MV-4-11 (cell line): ENCODE results near the gene RBM44.
"Not testable (repeated sequence)": the region's sequence is repeated elsewhere in the genome, so short reads cannot be mapped to it uniquely, and the experiment has no call there.

ENCODE experiments used
- DNase-seq: peaks from one replicate; lab custom pipeline; 2025; lab: John Stamatoyannopoulos, UW

RBM44 gene

DNA sequence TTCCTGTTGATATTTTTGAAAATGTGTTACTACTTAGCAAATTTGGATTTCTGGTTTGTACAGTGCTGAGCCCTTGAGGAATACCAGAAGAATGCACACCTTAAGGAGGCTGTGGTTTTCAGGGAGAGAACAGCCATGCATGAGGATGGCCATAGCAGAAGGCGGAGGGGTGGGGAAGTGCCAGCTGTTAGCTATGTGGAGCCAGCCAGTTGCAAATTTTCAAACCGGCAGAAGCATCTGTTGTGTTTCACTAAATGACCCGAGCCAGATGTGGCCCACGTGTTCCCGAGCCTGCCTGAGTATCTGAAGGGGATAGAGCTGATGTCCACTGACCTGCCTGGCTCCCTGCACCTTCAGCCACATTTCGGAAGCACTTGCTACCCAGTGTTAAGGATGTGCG lies 16.4 kb upstream of the RBM44 start:
- no peak for DNase-seq

DNA sequence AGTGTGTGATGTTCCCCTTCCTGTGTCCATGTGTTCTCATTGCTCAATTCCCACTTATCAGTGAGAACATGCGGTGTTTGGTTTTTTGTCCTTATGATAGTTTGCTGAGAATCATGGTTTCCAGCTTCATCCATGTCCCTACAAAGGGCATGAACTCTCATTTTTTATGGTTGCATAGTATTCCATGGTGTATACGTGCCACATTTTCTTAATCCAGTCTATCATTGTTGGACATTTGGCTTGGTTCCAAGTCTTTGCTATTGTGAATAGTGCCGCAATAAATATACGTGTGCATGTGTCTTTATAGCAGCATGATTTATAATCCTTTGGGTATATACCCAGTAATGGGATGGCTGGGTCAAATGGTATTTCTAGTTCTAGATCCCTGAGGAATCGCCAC lies 14.9 kb upstream of the RBM44 start:
- not testable (repeated sequence) for DNase-seq

DNA sequence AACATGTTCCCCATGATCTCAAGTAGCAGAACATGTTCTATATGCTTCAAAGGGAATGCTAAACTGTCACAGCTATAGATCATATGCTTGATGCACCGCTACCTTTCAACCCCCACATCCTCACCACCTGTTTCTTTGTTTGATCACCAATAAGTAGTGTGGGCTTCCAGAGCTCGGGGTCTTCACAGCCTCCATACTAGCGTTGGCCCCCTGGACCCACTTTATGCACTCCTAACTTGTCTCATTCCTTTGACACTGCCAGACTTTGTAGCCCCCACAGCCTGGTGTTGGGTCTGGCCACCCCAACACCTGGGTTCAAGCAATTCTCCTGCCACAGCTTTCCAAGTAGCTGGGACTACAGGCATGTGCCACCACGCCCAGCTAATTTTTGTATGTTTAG lies 11.6 kb upstream of the RBM44 start:
- DNase-seq = no peak

DNA sequence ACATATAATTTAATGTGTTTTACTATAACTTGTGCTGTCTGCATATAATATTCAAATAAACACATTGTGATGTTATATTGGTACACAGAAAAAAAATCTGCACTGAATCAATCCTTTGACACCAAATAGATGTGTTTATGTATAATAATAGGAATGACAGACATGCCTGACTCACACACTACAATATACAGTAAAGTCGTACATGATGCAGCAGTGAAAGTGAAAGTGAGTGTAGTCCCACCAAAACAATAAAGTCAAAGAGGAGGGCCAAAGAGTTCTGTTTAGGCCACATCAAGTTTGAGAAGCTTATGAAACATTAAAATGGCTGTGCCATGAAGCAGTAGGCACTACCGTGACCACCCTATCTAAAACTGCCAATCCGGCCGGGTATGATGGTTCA lies 8.2 kb upstream of the RBM44 start:
- DNase-seq = no peak

DNA sequence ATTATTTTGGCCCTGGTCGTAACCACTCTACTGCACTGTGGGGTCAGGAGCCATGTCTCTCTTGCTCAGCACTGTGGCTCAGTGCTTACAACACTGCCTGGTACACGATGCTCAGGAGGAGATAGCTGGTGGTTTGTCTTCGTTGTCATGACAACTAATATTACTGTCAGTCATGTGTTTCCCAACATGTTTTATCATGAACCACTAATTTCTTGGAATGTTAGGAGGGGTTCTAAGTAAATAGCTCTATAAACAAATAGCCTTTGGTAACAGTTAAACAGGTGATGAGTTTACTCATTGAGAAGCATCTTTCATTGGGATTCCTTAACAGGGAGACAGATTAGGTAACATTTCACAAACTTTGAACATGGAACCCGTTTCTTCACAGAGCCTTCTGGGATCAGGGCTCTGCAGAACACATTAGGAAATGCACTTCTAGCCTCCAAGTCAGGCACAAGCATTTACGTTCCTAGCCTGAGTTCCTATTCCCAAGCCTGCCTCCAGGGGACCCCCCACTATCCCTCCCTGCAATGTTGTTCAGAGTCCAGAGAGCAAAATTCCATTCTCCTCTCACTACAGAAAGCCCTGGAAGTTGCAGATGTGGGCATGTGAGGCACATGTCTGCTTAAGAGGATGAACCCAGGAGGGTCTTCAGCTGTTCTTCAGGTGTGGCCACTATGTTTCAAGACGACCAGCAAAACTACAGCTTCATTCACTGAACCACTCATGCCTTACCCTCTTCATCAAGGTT lies 6.4 kb upstream of the RBM44 start:
- DNase-seq = no peak

DNA sequence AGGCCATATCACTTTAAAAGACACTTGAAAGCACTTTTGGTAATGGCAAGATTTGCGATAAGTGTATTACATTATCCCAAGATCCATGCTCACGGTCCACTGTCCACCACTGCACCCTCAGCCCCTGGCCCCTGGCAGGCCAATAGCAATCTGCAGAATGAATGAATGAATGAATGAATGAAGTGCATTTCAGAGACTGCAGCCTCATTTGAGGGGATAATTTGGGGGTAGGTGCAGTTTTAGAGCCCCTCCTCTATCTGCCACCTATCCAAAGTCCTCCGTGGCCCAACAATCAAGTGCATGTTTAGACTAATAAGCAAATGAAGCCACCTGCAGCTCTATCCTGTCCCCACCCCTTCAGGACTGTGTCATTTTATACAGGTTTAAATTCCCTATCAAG lies 1.3 kb upstream of the RBM44 start:
- no peak for DNase-seq

DNA sequence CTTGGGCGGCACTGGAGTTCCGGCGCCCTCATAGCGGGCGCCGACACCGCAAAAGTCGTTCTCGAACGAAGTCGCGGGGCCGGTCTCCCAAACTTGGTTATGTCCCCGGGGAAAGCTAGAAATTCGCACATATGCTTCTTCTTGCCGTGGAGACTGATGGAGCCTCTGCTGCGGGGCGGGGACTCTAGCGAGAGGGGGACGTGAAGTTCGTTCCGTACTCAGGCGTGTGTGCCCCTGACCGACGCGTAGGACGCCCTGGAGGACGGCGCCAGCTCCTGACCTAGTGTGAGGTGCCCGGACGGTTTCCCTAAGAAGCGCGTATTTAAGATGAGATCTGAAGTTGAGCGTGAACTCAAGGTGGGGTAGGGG lies 465 bp downstream of the RBM44 start:
- DNase-seq = no peak

DNA sequence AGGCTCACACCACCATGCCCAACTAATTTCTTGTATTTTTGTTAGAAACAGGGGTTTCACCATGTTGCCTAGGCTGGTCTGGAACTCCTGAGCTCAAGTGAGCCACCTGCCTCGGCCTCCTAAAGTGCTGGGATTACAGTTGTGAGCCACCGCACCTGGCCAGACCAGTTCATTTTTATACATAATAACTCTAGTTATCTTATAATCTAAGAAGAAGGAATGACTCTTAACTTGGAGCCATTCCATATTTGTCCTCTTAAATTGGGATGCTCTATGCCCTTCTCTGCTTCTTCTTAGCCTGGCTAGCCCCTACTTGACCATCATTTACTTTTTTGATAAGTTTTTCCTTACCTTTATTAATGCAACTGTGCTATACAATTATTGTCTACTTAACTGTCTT lies 2.9 kb downstream of the RBM44 start:
- DNase-seq = no peak

DNA sequence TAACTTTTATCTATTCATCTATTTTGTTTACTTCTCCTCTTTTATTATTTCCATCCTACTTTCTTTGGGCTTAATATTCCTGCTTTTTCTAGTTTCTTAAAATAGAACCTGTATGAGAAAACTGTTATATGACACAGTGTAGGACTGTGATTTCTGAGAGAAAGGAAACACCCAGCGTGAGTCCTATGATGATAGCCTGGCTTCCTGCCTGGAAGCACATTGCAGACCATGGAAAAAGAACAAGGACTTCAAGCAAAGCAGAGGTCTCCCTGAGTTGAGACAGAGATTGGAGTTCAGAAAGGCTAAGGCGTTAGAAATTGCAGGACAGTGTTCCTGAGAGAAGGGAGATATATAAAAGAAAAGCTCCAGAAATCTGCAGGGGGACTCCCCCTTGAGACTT lies 7.8 kb downstream of the RBM44 start:
- DNase-seq = no peak

DNA sequence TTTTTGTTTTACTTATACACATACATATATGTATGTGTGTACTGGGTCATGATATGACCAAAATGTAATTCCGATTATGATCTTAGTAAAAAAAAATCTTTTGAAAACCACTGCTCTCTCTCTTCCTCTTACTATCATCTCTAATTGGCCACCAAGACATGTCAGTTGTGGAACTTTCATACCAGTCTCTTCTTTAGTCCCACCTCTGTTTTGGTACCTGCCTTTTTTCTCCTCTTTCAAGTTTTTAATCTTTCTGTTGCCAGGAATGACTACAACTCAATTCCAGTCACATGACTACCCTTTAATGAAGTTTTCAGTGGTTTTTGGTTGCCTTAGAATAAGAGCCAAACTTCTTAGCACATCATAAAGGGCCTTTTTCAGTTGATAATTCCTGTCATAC lies 17.1 kb downstream of the RBM44 start:
- DNase-seq = no peak

DNA sequence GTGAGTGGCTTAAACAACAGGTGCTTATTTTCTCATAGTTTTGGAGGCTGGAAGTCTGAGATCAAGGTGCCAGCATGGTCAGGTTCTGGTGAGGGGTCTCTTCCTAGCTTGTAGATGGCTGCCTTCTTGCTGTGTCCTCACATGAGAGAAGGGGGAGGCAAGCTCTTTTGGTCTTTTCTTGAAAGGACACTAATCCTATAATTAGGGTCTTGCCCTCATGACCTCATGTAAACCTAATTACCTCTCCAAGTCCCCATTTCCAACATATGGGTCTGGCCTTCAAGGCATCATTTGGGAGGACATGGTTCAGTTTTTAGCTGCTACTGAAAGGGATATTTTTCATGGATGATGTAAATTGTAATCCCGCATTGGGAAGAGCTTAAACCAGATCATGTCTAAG lies 18.0 kb downstream of the RBM44 start:
- DNase-seq = no peak

DNA sequence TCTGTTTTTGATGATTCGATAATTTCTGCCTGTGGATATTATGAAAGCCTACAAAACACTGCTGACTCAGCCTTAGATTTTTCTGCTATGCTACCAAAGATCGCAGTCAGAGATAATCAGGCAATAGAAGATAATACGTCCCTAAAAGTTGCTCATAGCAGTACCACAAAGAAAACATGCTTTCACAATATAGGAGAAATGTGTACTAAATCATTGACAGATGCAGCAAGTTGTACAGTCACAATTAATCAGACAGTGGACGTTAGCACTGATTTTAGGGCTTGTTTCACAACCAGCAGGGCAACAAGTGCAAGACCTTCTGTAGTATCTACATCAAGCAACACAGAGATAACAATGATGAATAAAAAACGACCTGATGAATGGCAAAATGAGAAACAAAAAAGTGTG lies 19.5 kb downstream of the RBM44 start:
- DNase-seq = no peak

DNA sequence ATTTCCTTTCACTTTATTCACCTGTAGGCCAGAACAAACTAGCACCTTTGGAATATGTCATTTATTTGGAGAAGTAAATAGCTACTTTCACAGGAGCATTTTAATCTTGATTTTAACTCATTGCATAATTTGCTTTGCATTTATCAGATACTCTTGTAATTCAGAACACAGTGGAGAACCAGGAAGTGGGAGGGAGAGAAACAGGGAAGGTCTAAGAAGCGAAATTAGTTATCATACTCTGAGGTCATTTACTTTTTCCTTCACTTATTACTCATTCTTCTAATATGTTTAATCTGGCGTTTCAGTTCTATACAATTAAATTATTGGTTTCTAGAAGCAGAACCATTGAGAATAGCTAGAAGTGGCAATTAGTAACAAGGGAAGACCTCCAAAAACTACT lies 20.7 kb downstream of the RBM44 start:
- peak; percentile 18 for DNase-seq

DNA sequence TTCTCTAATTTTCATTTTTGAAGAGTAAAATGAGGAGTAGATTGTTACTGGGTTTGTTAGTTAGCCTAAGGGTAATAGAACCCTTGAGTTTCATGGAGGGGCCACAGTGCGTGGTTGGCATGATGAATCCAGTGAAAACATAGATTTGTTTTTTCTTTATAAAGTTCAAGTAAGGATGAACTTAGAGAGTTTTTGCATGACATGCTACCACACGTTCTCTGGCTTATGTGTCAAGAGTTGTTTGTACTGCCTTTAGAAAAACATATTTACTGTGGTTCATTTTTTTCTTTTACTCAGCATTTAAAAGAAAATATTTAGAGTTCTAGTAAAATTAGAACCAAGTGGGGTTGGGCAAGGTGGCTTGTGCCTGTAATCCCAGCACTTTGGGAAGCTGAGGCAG lies 21.8 kb downstream of the RBM44 start:
- no peak for DNase-seq

DNA sequence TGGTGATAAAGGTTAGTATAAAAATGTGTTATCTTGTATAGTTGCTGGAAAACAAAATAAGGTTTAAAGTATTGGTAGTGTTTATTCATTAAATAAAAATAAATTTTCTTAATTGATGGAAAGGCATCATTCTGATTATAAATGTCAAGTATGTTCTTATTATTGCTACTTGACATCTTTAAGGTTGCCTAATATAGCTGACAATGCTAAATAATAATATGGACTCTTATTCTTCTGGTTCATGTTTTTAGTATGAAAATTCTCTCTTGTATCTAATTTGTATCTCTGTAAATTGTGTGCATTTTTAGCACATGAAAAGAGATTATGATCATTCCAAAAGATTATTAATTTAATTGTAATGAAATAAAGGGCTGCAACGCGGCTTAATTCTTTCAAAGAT lies 25.0 kb downstream of the RBM44 start:
- DNase-seq = no peak

DNA sequence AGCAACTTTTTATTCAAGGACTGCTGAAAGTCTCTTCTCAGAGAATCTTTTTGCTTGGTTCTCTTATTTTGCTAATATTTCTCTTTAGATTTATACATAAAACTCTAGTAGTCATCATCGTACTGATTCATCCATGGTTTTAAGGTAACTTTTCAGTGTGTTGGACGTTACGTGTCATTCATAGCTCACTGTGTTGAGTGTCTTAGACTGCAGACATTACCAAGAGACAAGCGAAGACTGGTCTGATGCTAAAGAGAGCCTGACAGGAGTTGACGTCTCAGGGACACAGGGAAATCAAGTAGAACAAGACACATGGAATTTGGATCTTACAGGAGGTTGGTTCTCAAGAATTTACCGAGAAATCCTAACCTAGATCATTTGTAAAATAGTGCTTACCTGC lies 25.5 kb downstream of the RBM44 start:
- DNase-seq = no peak

DNA sequence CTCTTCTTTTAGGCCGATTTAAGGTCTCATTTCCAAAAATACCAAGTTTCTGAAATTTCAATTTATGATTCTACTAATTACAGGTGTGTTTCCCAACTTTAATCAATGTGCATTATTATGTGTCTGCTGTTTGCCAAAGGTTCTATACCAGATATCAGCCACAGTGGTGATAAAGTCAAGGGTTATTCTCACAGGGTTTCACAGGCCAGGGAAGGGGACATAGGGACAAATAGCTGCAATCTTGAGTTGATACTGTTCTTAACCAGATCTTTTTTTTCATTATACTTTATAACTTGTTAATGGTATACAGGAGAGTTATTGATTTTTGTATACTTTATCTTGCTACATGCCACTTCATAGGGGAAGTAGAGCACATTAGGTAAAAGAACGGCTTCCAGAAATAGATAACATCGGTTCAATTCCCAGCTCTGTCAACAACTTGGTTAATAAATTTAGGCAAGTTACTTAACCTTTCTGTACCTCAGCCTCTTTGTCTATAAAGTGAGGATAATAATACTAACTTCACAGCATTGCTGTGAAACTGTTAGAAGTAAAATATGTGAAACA lies 28.9 kb downstream of the RBM44 start:
- DNase-seq = no peak

DNA sequence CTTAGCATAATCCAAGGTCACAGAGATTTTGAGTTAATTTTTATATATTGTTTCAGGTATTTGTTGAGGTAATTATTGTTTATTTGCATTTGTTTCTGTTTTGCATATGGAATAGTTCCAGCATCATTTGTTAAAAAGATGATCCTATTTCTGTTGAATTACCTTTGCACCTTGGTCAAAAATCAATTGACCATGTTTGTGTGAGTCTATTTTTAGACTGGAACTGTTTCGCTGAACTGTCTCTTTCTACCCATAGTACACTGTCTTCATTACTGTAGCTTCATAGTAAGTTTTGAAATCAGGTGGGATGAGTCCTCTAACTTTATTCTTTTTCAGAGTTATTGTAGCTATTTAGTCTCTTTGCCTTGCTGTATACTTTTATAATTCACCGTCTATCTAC lies 31.9 kb downstream of the RBM44 start:
- no peak for DNase-seq

DNA sequence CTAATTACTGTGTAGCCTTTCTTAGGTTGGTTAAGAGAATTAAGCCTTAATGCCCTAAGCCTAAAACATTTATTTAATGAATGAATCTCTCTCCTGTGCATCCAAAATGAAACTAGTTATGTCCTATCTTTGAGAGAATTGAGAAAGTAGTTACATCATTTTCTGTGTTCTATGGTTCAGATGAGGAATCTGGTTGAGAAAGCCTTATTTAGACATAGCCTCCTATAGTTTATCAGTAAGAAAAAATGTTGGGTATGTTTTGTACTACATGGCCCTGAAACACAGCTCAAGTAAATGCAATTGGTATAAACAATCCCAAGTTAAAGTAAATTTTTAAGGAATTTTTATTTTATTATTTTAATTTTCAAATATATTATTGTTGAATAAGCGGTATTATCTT lies 35.0 kb downstream of the RBM44 start:
- no peak for DNase-seq

DNA sequence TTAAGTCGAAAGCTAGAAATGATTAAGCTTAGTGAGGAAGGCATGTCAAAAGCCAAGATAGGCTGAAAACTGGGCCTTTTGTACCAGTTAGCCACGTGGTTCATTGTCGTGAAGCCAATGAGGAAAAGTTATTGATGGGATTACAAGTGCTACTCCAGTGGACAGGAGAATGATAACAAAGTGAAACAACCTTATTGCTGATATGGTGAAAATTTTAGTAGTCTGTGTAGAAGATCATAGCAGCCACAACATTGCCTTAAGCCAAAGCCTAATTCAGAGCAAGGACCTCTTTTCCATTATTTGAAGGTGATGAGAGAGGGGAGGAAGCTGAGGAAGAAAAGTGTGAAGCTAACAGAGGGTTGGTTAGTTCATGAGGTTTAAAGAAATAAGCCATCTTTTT lies 36.8 kb downstream of the RBM44 start:
- DNase-seq = no peak

DNA sequence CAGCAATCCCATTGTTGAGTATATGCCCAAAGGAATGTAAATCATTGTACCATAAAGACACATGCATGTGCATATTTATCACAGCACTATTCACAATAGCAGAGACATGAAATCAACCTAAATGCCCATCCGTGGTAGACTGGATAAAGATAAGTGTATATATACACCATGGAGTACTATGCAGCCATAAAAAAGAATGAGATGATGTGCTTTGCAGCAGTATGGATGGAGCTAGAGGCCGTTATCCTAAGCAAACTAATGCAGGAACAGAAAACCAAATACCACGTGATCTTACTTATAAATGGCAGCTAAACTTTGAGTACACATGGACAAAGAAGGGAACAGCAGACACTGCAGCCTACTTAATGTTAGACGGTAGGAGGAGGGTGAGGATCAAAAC lies 42.5 kb downstream of the RBM44 start:
- DNase-seq = no peak

DNA sequence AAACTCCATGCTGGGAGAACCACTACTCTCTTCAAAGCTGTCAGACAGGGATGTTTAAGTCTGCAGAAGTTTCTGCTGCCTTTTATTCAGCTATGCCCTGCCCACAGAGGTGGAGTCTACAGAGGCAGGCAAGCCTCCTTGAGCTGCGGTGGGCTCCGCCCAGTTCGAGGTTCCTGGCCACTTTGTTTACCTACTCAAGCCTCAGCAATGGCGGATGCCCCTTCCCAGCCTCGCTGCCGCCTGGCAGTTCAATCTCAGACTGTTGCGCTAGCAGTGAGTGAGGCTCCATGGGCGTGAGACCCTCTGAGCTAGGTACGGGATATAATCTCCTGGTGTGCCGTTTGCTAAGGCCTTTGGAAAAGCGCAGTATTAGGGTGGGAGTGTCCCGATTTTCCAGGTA lies 50.4 kb downstream of the RBM44 start:
- DNase-seq = not testable (repeated sequence)

DNA sequence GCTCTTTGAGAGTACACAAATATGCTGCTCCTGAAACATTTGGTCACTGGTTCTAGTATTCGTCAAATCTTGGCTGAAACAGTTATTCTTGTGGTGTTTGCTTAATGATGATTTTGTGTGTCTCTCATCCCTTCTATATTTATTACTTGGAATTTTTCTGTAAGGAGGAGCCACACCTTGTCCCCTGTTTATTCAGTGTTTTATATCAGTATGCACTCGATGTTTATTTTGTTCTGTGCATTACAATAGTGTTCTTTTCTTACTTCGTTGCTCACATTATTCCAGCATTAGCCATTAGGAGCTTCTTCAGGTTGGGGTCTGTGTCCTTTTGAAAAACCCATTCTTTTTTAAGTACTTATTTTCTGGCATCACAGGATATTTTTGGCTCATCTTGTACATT lies 55.7 kb downstream of the RBM44 start:
- no peak for DNase-seq

DNA sequence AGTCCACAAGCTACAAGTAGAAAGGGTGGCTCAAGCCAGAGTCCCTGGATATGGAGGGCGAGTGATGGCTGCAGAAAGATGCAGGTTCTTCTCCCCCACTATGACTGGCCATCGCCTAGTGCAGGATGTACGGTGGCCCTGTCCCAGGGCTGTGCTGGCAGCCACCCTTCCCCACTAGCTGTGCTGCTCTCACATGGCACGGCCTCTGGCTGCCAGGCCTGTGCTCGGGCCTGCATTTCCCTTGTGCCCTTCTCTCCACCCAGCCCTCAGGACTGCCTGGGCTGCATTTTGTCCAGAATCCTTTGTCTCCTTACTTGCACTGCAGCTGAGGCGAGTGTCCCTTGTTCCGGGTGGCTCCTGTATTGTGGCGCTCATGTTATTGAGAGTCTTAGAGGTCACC lies 59.2 kb downstream of the RBM44 start:
- no peak for DNase-seq
